HG03280 (cell line): Measurements from ENCODE around the gene MYO5A.
"Not testable (repeated sequence)": the region's sequence is repeated elsewhere in the genome, so short reads cannot be mapped to it uniquely, and the experiment has no call there.

Experiments used
- ATAC-seq: cut with Tn5 transposase; IDR thresholded peaks from one replicate; pipeline ENCODE4 v1.9.1; 2021; ENCODE audit warnings: mild to moderate bottlenecking, moderate library complexity; ENCODE audit not compliant: unreplicated experiment

MYO5A gene

GRCh38 chr15:52295421-52296001 lies 233.2 kb downstream of the MYO5A start, which contains the start of gene MYO5C:
Gene MYO5C (minus strand): TSS chr15:52295804. CDS start chr15:52295636, 168 bp downstream.
- ATAC-seq = no peak

- ATAC-seq = no peak
Measured at GRCh38 chr15:52294881-52295420, 233.7 kb downstream of the MYO5A start.

- ATAC-seq = no peak
Measured at GRCh38 chr15:52292780-52293392, 235.8 kb downstream of the MYO5A start.

- no peak for ATAC-seq
Measured at GRCh38 chr15:52291204-52291603, 237.5 kb downstream of the MYO5A start.

GRCh38 chr15:52290800-52291199 lies 237.9 kb downstream of the MYO5A start:
- no peak for ATAC-seq

GRCh38 chr15:52290329-52290728 lies 238.4 kb downstream of the MYO5A start:
- peak; percentile 42 for ATAC-seq

- no peak for ATAC-seq
Measured at GRCh38 chr15:52289629-52290081, 239.0 kb downstream of the MYO5A start.

- no peak for ATAC-seq
Measured at GRCh38 chr15:52288986-52289385, 239.7 kb downstream of the MYO5A start.

- ATAC-seq = no peak
Measured at GRCh38 chr15:52288051-52288942, 240.4 kb downstream of the MYO5A start.

GRCh38 chr15:52287114-52287513 lies 241.6 kb downstream of the MYO5A start:
- ATAC-seq = no peak

- ATAC-seq = not testable (repeated sequence)
Measured at GRCh38 chr15:52285941-52286340, 242.7 kb downstream of the MYO5A start.

GRCh38 chr15:52284164-52284563 lies 244.5 kb downstream of the MYO5A start:
- ATAC-seq = no peak

GRCh38 chr15:52283281-52283680 lies 245.4 kb downstream of the MYO5A start:
- no peak for ATAC-seq

GRCh38 chr15:52282418-52282817 lies 246.3 kb downstream of the MYO5A start:
- no peak for ATAC-seq

- ATAC-seq = no peak
Measured at GRCh38 chr15:52281085-52282035, 247.3 kb downstream of the MYO5A start.

- no peak for ATAC-seq
Measured at GRCh38 chr15:52280326-52281084, 248.2 kb downstream of the MYO5A start.

GRCh38 chr15:52278636-52279367 lies 249.9 kb downstream of the MYO5A start:
- no peak for ATAC-seq

GRCh38 chr15:52278135-52278534 lies 250.5 kb downstream of the MYO5A start:
- no peak for ATAC-seq

GRCh38 chr15:52277575-52277974 lies 251.1 kb downstream of the MYO5A start:
- ATAC-seq = no peak
